K562 (cell line): ENCODE results near the gene ARHGAP42. TPM values are rescaled to one million over a fixed set of nuclear protein-coding genes. Genes with fewer than 3 reads are reported as not detected.

Experiments used
- ATAC-seq: fragments of 200-7000 bp; cut with Tn5 transposase; 3 replicates; pipeline ENCODE4 v1.9.1; 2020; ENCODE audit warnings: moderate library complexity
- BruUV-seq: library from RNA; stranded (reverse); fragments of 400-500 nt; replicated peaks from 2 replicates; lab custom pipeline; 2021; lab: Mats Ljungman, UMichigan
- CTCF ChIA-PET: fragments of 300-600 bp; formaldehyde crosslinking; extraction: SDS; loops from one replicate; lab custom pipeline; 2021; ENCODE audit warnings: low intra/inter-chr PET ratio; lab: Yijun Ruan, JAX
- POLR2A ChIA-PET: fragments of 300-600, 350-650 bp; sonication (Branson Sonifier 250); formaldehyde crosslinking; extraction: SDS; loops from one replicate; lab custom pipeline; 2021; ENCODE audit warnings: antibody characterized with exemption, inconsistent platforms; lab: Yijun Ruan, JAX
- DNase-seq, 4 experiments: peaks; one replicate each; pipeline versions ENCODE4 v3.0.0 to v3.0.0-alpha.2; 2011 to 2018; ENCODE audit warnings: low spot score in 3 of 4, mixed read lengths in 3 of 4; ENCODE audit errors: extremely low read depth in 1 of 4
- FAIRE-seq: peaks from 2 replicates; lab custom pipeline; 2011; peaks lifted over from hg19 to GRCh38; lab: Jason Lieb, UNC
- H2AFZ ChIP-seq: 2 replicates; pipeline ENCODE4 v1.6.0; 2011; ENCODE audit warnings: low read depth, low read length, control low read depth, inconsistent platforms
- H3K27ac ChIP-seq: fragments of 200-600 bp; 3 replicates; pipeline ENCODE4 v1.8.0; 2011; ENCODE audit warnings: low read depth, mild to moderate bottlenecking, control low read depth, inconsistent platforms, low read length, moderate library complexity, mixed read lengths; ENCODE audit errors: extremely low read depth
- H3K27me3 ChIP-seq, 2 experiments: fragments of 300-600 bp in 1 of 2; 2 replicates in 1 of 2; 3 replicates in 1 of 2; pipeline versions ENCODE4 v1.6.0 to v1.8.0; 2011; ENCODE audit warnings: inconsistent platforms in 2 of 2, low read length in 2 of 2, mild to moderate bottlenecking in 1 of 2, mixed read lengths in 1 of 2, moderate library complexity in 1 of 2; ENCODE audit not compliant: control insufficient read depth in 2 of 2, insufficient read depth in 2 of 2
- H3K36me3 ChIP-seq: fragments of 300-600 bp; 3 replicates; pipeline ENCODE4 v1.8.0; 2011; ENCODE audit warnings: mild to moderate bottlenecking, low read length, inconsistent platforms; ENCODE audit not compliant: control insufficient read depth, insufficient read depth
- H3K4me1 ChIP-seq, 2 experiments: fragments of 200-600 bp in 1 of 2; replicated peaks in 1 of 2; 2 replicates in 1 of 2; 3 replicates in 1 of 2; pipeline versions ENCODE4 v1.5.1 to v1.8.0; 2011; ENCODE audit warnings: inconsistent platforms in 2 of 2, low read length in 2 of 2, mild to moderate bottlenecking in 1 of 2, mixed read lengths in 1 of 2, moderate library complexity in 1 of 2; ENCODE audit not compliant: control insufficient read depth in 2 of 2, insufficient read depth in 2 of 2
- H3K4me2 ChIP-seq: 2 replicates; pipeline ENCODE4 v1.6.1; 2011; ENCODE audit warnings: low read length, control low read depth, inconsistent platforms, mixed read lengths; ENCODE audit not compliant: insufficient read depth
- H3K4me3 ChIP-seq: fragments of 200-600 bp; sonication (generic), shearing (Covaris generic); 2 replicates; pipeline ENCODE4 v1.5.1; 2016; ENCODE audit warnings: control low read depth, inconsistent platforms
- H3K79me2 ChIP-seq: fragments of 200-600 bp; 3 replicates; pipeline ENCODE4 v1.8.0; 2011; ENCODE audit warnings: low read length, inconsistent platforms; ENCODE audit not compliant: control insufficient read depth, insufficient read depth
- H3K9ac ChIP-seq, 2 experiments: 2 replicates each; pipeline versions ENCODE4 v1.6.0 to v1.6.1; 2011; ENCODE audit warnings: low read depth in 2 of 2, low read length in 2 of 2, control low read depth in 1 of 2, inconsistent platforms in 1 of 2, mild to moderate bottlenecking in 1 of 2, mixed read lengths in 1 of 2; ENCODE audit not compliant: insufficient read depth in 1 of 2
- H3K9me1 ChIP-seq: one replicate; pipeline ENCODE4 v1.6.0; 2011; ENCODE audit warnings: inconsistent platforms, mild to moderate bottlenecking, low read length, moderate library complexity; ENCODE audit not compliant: control insufficient read depth, insufficient read depth
- H3K9me3 ChIP-seq: replicated peaks from 2 replicates; pipeline ENCODE4 v1.5.1; 2011; ENCODE audit warnings: low read depth, low read length, inconsistent platforms; ENCODE audit not compliant: control insufficient read depth, insufficient read depth
- H4K20me1 ChIP-seq: replicated peaks from 2 replicates; pipeline ENCODE4 v1.6.1; 2011; ENCODE audit warnings: low read length, inconsistent platforms, mixed read lengths; ENCODE audit not compliant: control insufficient read depth, insufficient read depth
- CREB1 ChIP-seq, 2 experiments: sonication (generic) in 1 of 2; formaldehyde crosslinking in 1 of 2; IDR thresholded peaks; 2 replicates each; pipeline versions ENCODE4 v1.6.1 to v1.8.0; 2012 to 2022; ENCODE audit warnings: inconsistent platforms in 1 of 2, mild to moderate bottlenecking in 1 of 2, missing genetic modification reagents in 1 of 2, moderate library complexity in 1 of 2
- CTCF ChIP-seq, 3 experiments: IDR thresholded peaks in 2 of 3; conservative IDR thresholded peaks in 1 of 3; 2 replicates each; pipeline ENCODE4 v1.5.1; 2011 to 2012; ENCODE audit warnings: low read length in 3 of 3, mild to moderate bottlenecking in 3 of 3, control low read depth in 2 of 3, improper control_type of control experiment in 1 of 3, inconsistent platforms in 1 of 3, low read depth in 1 of 3, mixed read lengths in 1 of 3, moderate library complexity in 1 of 3; ENCODE audit not compliant: insufficient read depth in 2 of 3
- DEAF1 ChIP-seq: fragments of 450-650 bp; formaldehyde crosslinking; IDR thresholded peaks from 2 replicates; pipeline ENCODE4 v1.4.0; 2020; ENCODE audit warnings: mild to moderate bottlenecking, moderate library complexity
- ELF4 ChIP-seq: fragments of 450-650 bp; formaldehyde crosslinking; IDR thresholded peaks from 2 replicates; pipeline ENCODE4 v1.4.0; 2022; ENCODE audit warnings: missing genetic modification characterization
- ELK3 ChIP-seq: fragments of 450-650 bp; formaldehyde crosslinking; IDR thresholded peaks from 2 replicates; pipeline ENCODE4 v1.4.0; 2020; ENCODE audit warnings: mild to moderate bottlenecking
- EP300 ChIP-seq: IDR thresholded peaks from 2 replicates; pipeline ENCODE4 v1.6.1; 2012; ENCODE audit warnings: low read length, improper control_type of control experiment
- GABPA ChIP-seq: fragments of 200-800 bp; sonication (Bioruptor generic); conservative IDR thresholded peaks from 2 replicates; pipeline ENCODE4 v1.6.1; 2016; ENCODE audit warnings: low read depth, missing genetic modification characterization, missing compliant biosample characterization
- POLR3G ChIP-seq: IDR thresholded peaks from 2 replicates; pipeline ENCODE4 v1.6.1; 2011; ENCODE audit not compliant: insufficient read length, insufficient replicate concordance; ENCODE audit errors: extremely low read depth
- SFPQ ChIP-seq: fragments of 200-400 bp; formaldehyde crosslinking; IDR thresholded peaks from 2 replicates; pipeline ENCODE4 v1.6.1; 2017; ENCODE audit warnings: mild to moderate bottlenecking, low read depth, low read length, moderate library complexity
- TEAD1 ChIP-seq, 2 experiments: fragments of 450-650 bp in 1 of 2; sonication (generic) in 1 of 2; formaldehyde crosslinking; IDR thresholded peaks; 2 replicates each; pipeline versions ENCODE4 v1.4.0 to v1.8.0; 2020 to 2022; ENCODE audit warnings: mild to moderate bottlenecking in 2 of 2, missing genetic modification reagents in 1 of 2
- TEAD2 ChIP-seq: fragments of 450-650 bp; IDR thresholded peaks from 2 replicates; pipeline ENCODE4 v1.6.1; 2016; ENCODE audit warnings: missing genetic modification characterization, control low read depth, missing compliant biosample characterization
- TEAD4 ChIP-seq, 2 experiments: sonication (generic) in 1 of 2; formaldehyde crosslinking in 1 of 2; IDR thresholded peaks; 2 replicates each; pipeline versions ENCODE4 v1.6.1 to v1.8.0; 2012 to 2022; ENCODE audit warnings: borderline replicate concordance in 1 of 2, inconsistent platforms in 1 of 2, low read length in 1 of 2, mild to moderate bottlenecking in 1 of 2, missing genetic modification reagents in 1 of 2
- ZNF165 ChIP-seq: fragments of 250-450 bp; sonication (Bioruptor Pico); IDR thresholded peaks from 2 replicates; pipeline ENCODE4 v1.4.0; 2020; ENCODE audit warnings: borderline replicate concordance
- ZNF224 ChIP-seq: sonication (generic); formaldehyde crosslinking; IDR thresholded peaks from 2 replicates; pipeline ENCODE4 v1.8.0; 2022; ENCODE audit warnings: mild to moderate bottlenecking, missing genetic modification reagents
- WGBS: fragments of 100-300 bp; shearing (Covaris generic); methylation state at CpG from one replicate; pipeline ENCODE4 v1.1.6; 2016; ENCODE audit warnings: low coverage, mixed read lengths; ENCODE audit not compliant: insufficient coverage; ENCODE audit errors: missing lambda C conversion rate; 5-methylcytosine and 5-hydroxymethylcytosine counted together
- in situ Hi-C: fragments of 300-500 bp; cut with MboI; formaldehyde crosslinking; loops from 4 replicates; pipeline ENCODE4 v1.15.0; 2018; ENCODE audit warnings: inconsistent platforms, mixed read lengths
- intact Hi-C: fragments of 100-400 bp; cut with micrococcal nuclease; formaldehyde crosslinking; loops from 2 replicates; pipeline ENCODE4 v1.14.2; 2022
- polyA plus RNA-seq, 8 experiments: library from polyadenylated mRNA; depleted of rRNA in 4 of 8; stranded (reverse) in 5 of 8; unstranded in 3 of 8; fragments of >200 nt; fragmentation: Nextera tagmentation in 2 of 8; fragmentation: Illumina TruSeq in 1 of 8; extraction: Ambion mirVana in 2 of 8; extraction: Trizol in 1 of 8; gene quantifications; 2 replicates each; pipeline versions ENCODE4 v1.2.1 to v1.2.3, GENCODE V29; 2011 to 2014; ENCODE audit warnings: inconsistent platforms in 1 of 8, missing spikeins in 1 of 8
- total RNA-seq, 7 experiments: library from RNA; depleted of rRNA in 6 of 7; stranded (reverse); fragments of >200 nt in 6 of 7; fragmentation: Illumina TruSeq in 2 of 7; extraction: Trizol in 2 of 7; gene quantifications; 2 replicates each; pipeline versions ENCODE4 v1.2.1 to v1.2.3, GENCODE V29; 2011 to 2021; ENCODE audit warnings: low replicate concordance in 1 of 7

ARHGAP42 gene
- total and polyA plus RNA-seq, 9 of the 15 experiments (the other 6 are each of a cell fraction or from before 2014, with no cell fraction given): 0.95 to 6.1 (median 2.4) TPM

- no peaks in the 10 kb centered on the region for H3K79me2 ChIP-seq
- H3K36me3 ChIP-seq: no peaks in the 10 kb centered on the region
- CTCF ChIA-PET: interaction anchor here (0.7 to 1.7 kb wide), 2 partner anchors 151 to 354 kb away, joined by 3 to 16 read pairs; no protein-coding TSS in a partner anchor
- POLR2A ChIA-PET: no interaction called here
- no peaks in the 10 kb centered on the region for H3K27me3 ChIP-seq
- no peak overlapping the region for H3K4me2 ChIP-seq
- no peak overlapping the region for H3K9ac ChIP-seq
- H3K9me1 ChIP-seq: no peaks in the 10 kb centered on the region
- FAIRE-seq (peak; percentile 77), ATAC-seq (peak; percentile 78), DNase-seq (peak; percentile 9 to 68 (median 22))
- 35% methylated on average over 5 of the region's 5 CpGs for WGBS
- H3K4me1 ChIP-seq: no peaks in the 10 kb centered on the region
- H2AFZ ChIP-seq: no peak overlapping the region
- in situ Hi-C loops (loop anchor here (10.0 kb wide), 1 partner anchor 355 kb away; no protein-coding TSS in a partner anchor), intact Hi-C loops (loop anchor here (1.0 to 2.0 kb wide), 3 partner anchors 73 to 248 kb away; no protein-coding TSS in a partner anchor)
- no peak overlapping the region for H3K4me3 ChIP-seq
- no peaks in the 10 kb centered on the region for H3K9me3 ChIP-seq
- no TSS peak for BruUV-seq
- H4K20me1 ChIP-seq: no peaks in the 10 kb centered on the region
- H3K27ac ChIP-seq: no peak overlapping the region
- no peak for TF ChIP-seq CREB1 (IDR thresholded peaks at IDR 0.05)
- TF ChIP-seq CREB1 (CRISPR knock-in tag; IDR thresholded peaks at IDR 0.05): no peak
- no peak for TF ChIP-seq GABPA (tag)
- peak; percentile 29 to 68 (median 48); a peak in 5 of 6 replicates for TF ChIP-seq CTCF (IDR thresholded peaks at IDR 0.05 in 2 of 3, conservative IDR thresholded peaks at IDR 0.05 in 1 of 3; ENCODE audit: insufficient read depth in 2 of 3, low read depth in 1 of 3, low read length in 3 of 3)
- TF ChIP-seq ZNF165 (CRISPR knock-in tag): no peak
- TF ChIP-seq EP300: no peak
- TF ChIP-seq POLR3G: no peak
- TF ChIP-seq TEAD2 (tag): peak; percentile 90
- no peak for TF ChIP-seq ELK3 (CRISPR knock-in tag)
- no peak for TF ChIP-seq ZNF224 (CRISPR knock-in tag)
- TF ChIP-seq SFPQ: no peak
- TF ChIP-seq TEAD4 (IDR thresholded peaks at IDR 0.05; ENCODE audit: low read length): peak; percentile 78
- TF ChIP-seq TEAD4 (CRISPR knock-in tag; IDR thresholded peaks at IDR 0.05; ENCODE audit: borderline replicate concordance): no peak
- TF ChIP-seq ELF4 (CRISPR knock-in tag): no peak
- TF ChIP-seq DEAF1: peak; percentile 18; the same call in 1 of the 2 replicates
- TF ChIP-seq TEAD1 (CRISPR knock-in tag; IDR thresholded peaks at IDR 0.05): peak; percentile 89 to 91; a peak in 3 of 4 replicates
Measured at GRCh38 chr11:100930185-100930778, 243.2 kb downstream of the ARHGAP42 start.
